ENCODE measurements around the gene ZNF608. TPM values are rescaled to one million over a fixed set of nuclear protein-coding genes. Genes with fewer than 3 reads are reported as not detected.
A peak's percentile ranks its signal among the peaks of the same experiment; 100 is the strongest.

Gene ZNF608
- total RNA-seq, 1 experiment from 2014 or later, result 12.1 TPM

DNA sequence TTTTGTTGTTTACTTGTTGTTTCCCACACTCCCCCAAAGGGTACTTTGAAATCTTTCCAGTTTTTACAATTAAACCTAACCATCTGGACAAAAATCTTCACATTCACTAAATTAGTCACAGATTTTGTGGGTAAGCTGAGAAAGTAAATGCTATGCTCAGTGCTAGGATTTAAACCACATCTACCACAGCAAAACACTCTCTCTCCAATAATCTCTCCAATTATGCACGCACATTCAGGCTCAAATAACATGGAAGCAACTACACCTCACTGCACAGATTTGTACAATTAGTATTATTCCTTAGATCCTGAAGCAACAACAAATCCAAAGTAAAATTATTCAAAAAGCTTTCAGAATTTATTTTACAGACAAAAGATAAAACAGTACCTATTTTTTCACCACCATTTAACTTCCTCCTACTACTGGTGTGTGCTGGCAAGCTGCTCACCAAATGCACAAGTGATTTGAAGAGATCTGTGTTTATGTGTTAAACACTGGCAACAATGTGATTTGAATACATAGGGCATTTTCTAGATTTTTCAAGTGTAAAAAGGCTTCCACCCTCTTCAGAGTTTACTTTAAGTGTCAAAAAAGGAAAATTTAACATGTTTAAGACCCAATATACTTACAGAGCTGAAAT, 16.6 kb downstream of the ZNF608 start:
- no peak overlapping the region for H3K27ac ChIP-seq (ENCODE audit: low read length)
- no peak for DNase-seq
- no peaks in the 10 kb centered on the region for H4K20me1 ChIP-seq (ENCODE audit: insufficient read depth, low read depth, low read length)
- no peaks in the 10 kb centered on the region for H3K36me3 ChIP-seq (ENCODE audit: insufficient read depth, low read length)
- H3K27me3 ChIP-seq (ENCODE audit: low read length), result no peaks in the 10 kb centered on the region
- H3K4me1 ChIP-seq (ENCODE audit: low read length), result peaks cover 17% of the 10 kb centered on the region
- H3K9me2 ChIP-seq (replicated peaks; ENCODE audit: insufficient read depth, low read length), result no peaks in the 10 kb centered on the region
- H3K4me3 ChIP-seq (ENCODE audit: low read length), result no peak overlapping the region
- H3K4me2 ChIP-seq (ENCODE audit: low read depth, low read length, poor library complexity, severe bottlenecking), result no peak overlapping the region
- no peaks in the 10 kb centered on the region for H3K9me3 ChIP-seq (ENCODE audit: low read length)
- no peaks in the 10 kb centered on the region for H3K79me2 ChIP-seq (ENCODE audit: low read length)
- H2AFZ ChIP-seq (ENCODE audit: low read length), result no peak overlapping the region
- no peak overlapping the region for H3K9ac ChIP-seq (ENCODE audit: low read length)

DNA sequence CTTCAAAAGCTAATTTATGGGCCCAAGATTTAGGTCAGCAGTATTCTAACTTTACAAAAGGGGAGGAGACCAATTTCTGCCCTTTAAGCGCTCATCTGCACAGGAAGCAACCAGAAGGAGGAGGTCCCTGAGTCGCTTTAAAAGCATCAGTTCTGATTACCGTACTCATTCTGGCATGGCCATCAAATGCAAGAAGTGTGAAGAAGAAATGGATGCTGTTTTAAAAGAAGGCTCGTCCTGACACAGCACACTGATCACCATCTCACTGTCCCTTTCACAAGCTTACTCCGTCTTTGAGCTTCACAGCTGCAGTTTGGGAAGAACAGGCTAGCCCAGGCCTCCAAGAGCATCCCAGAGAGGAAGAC, 17.5 kb downstream of the ZNF608 start:
- Histone ChIP-seq H3K9ac (ENCODE audit: low read length) (no peak overlapping the region), H3K4me3 (ENCODE audit: low read length) (no peak overlapping the region), H3K9me3 (ENCODE audit: low read length) (no peaks in the 10 kb centered on the region), H3K4me2 (ENCODE audit: low read depth, low read length, poor library complexity, severe bottlenecking) (no peak overlapping the region), H3K9me2 (replicated peaks; ENCODE audit: insufficient read depth, low read length) (no peaks in the 10 kb centered on the region), H4K20me1 (ENCODE audit: insufficient read depth, low read depth, low read length) (no peaks in the 10 kb centered on the region), H3K79me2 (ENCODE audit: low read length) (no peaks in the 10 kb centered on the region), H3K36me3 (ENCODE audit: insufficient read depth, low read length) (no peaks in the 10 kb centered on the region), H3K27me3 (ENCODE audit: low read length) (no peaks in the 10 kb centered on the region), H3K4me1 (ENCODE audit: low read length) (peaks cover 24% of the 10 kb centered on the region), H2AFZ (ENCODE audit: low read length) (no peak overlapping the region), H3K27ac (ENCODE audit: low read length) (no peak overlapping the region)
- DNase-seq, result no peak

DNA sequence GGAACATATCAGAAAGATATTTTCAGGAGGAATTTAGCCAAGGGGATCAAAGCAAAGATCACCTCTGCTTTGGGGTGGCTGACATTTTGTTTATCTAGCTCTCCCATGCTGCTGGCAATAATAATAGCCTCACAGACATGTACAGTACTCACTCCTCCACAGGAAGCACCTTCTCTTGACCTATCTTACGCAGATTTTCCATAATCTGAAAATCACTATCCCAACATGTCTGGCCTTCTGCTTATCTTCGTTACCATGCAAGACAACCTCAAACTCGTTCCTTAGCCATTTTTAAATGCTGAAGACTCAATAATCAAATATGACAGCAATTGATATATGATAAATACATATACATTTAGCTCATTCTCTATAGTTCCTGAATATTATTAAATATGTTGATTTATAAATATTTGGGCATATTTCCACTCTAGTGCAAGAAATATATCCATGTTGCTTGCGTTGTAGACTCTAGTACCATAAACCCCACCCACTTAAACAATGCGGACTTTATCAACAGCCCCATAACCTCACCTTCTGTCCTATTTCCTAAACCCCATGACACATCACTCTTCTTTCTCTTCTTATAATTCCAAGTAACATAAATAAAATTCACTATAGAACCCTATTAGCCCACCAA, 18.0 kb downstream of the ZNF608 start:
- H3K9me2 ChIP-seq (replicated peaks; ENCODE audit: insufficient read depth, low read length), result no peaks in the 10 kb centered on the region
- no peaks in the 10 kb centered on the region for H3K36me3 ChIP-seq (ENCODE audit: insufficient read depth, low read length)
- H3K4me3 ChIP-seq (ENCODE audit: low read length), result no peak overlapping the region
- peaks cover 26% of the 10 kb centered on the region for H3K4me1 ChIP-seq (ENCODE audit: low read length)
- no peak for DNase-seq
- no peak overlapping the region for H3K27ac ChIP-seq (ENCODE audit: low read length)
- no peak overlapping the region for H2AFZ ChIP-seq (ENCODE audit: low read length)
- H3K4me2 ChIP-seq (ENCODE audit: low read depth, low read length, poor library complexity, severe bottlenecking), result no peak overlapping the region
- H3K9ac ChIP-seq (ENCODE audit: low read length), result no peak overlapping the region
- H4K20me1 ChIP-seq (ENCODE audit: insufficient read depth, low read depth, low read length), result no peaks in the 10 kb centered on the region
- no peaks in the 10 kb centered on the region for H3K27me3 ChIP-seq (ENCODE audit: low read length)
- H3K9me3 ChIP-seq (ENCODE audit: low read length), result no peaks in the 10 kb centered on the region
- H3K79me2 ChIP-seq (ENCODE audit: low read length), result no peaks in the 10 kb centered on the region

DNA sequence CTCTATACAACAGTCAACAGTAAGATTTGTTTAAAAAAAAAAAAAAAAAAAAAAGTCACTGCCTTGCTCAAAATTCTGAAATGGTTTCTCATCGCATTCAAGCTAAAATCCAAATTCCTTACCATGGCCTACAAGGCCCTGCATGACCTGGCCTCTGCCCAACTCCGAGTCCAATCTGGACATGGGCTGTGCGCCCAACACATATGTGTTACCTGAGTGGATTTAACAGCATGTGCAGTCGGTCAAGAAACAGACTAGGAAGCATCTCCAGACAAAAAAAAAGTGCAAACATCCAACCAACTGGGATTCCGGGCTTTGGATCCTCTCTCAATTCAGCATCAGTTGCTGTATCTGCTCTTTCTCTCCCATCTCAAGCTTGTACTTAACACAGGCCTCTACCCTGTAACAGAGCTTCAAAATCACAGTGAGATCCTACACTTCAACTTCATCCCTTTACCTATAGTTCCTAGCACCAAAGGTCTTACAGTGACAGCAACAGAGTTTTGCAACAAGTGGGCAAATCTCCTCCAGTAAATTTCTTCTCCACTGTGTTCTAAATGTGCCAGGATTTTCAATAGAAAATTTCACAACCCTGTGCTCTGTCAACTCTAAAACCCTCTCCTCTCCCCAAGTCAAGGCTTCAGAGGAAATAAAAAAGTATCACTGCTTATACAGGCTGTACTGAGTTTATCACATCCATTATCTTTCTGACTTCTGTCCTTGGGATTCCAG, 19.6 kb downstream of the ZNF608 start:
- no peaks in the 10 kb centered on the region for H3K9me2 ChIP-seq (replicated peaks; ENCODE audit: insufficient read depth, low read length)
- no peaks in the 10 kb centered on the region for H3K9me3 ChIP-seq (ENCODE audit: low read length)
- no peak overlapping the region for H3K9ac ChIP-seq (ENCODE audit: low read length)
- no peaks in the 10 kb centered on the region for H3K27me3 ChIP-seq (ENCODE audit: low read length)
- H3K4me3 ChIP-seq (ENCODE audit: low read length), result no peak overlapping the region
- no peak overlapping the region for H2AFZ ChIP-seq (ENCODE audit: low read length)
- H3K4me2 ChIP-seq (ENCODE audit: low read depth, low read length, poor library complexity, severe bottlenecking), result no peak overlapping the region
- no peaks in the 10 kb centered on the region for H3K79me2 ChIP-seq (ENCODE audit: low read length)
- DNase-seq, result no peak
- no peaks in the 10 kb centered on the region for H4K20me1 ChIP-seq (ENCODE audit: insufficient read depth, low read depth, low read length)
- H3K36me3 ChIP-seq (ENCODE audit: insufficient read depth, low read length), result no peaks in the 10 kb centered on the region
- no peak overlapping the region for H3K27ac ChIP-seq (ENCODE audit: low read length)
- peaks cover 26% of the 10 kb centered on the region for H3K4me1 ChIP-seq (ENCODE audit: low read length)

DNA sequence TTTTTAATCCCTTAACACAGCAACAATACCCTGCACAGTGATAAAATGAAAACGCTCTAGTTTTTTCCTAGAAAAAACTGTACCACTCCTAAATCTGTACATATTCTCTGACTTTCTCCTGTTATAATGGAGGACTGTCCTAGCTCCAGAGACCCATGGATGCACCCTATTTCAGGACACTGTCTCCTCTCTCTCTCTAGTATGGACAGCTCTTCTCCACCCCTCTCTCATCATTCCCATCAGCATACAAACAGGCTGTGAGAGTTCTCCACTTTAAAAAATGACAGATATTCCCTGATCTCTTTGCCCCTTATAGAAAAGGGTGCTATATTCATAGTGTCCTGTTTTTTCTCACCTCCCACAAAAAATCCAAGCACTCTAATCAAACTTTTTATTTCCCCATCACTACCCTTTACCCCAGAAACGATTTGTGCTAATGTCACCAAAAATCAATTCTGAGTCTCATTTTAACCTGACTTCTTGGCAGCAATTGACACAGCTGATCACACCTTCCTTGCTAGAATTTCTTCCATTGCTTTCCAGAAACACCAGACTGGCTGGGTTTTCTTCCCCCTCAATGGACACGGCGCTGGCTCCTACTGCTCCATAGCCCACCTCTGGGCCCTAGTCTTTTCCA, 20.7 kb downstream of the ZNF608 start:
- H3K4me3 ChIP-seq (ENCODE audit: low read length), result no peak overlapping the region
- no peaks in the 10 kb centered on the region for H3K9me2 ChIP-seq (replicated peaks; ENCODE audit: insufficient read depth, low read length)
- peaks cover 26% of the 10 kb centered on the region for H3K4me1 ChIP-seq (ENCODE audit: low read length)
- H4K20me1 ChIP-seq (ENCODE audit: insufficient read depth, low read depth, low read length), result no peaks in the 10 kb centered on the region
- peak overlapping the region; percentile 70 for H3K4me2 ChIP-seq (ENCODE audit: low read depth, low read length, poor library complexity, severe bottlenecking)
- H3K36me3 ChIP-seq (ENCODE audit: insufficient read depth, low read length), result no peaks in the 10 kb centered on the region
- no peak overlapping the region for H3K27ac ChIP-seq (ENCODE audit: low read length)
- no peaks in the 10 kb centered on the region for H3K9me3 ChIP-seq (ENCODE audit: low read length)
- no peak overlapping the region for H2AFZ ChIP-seq (ENCODE audit: low read length)
- no peak overlapping the region for H3K9ac ChIP-seq (ENCODE audit: low read length)
- no peaks in the 10 kb centered on the region for H3K79me2 ChIP-seq (ENCODE audit: low read length)
- no peaks in the 10 kb centered on the region for H3K27me3 ChIP-seq (ENCODE audit: low read length)
- DNase-seq, result no peak

DNA sequence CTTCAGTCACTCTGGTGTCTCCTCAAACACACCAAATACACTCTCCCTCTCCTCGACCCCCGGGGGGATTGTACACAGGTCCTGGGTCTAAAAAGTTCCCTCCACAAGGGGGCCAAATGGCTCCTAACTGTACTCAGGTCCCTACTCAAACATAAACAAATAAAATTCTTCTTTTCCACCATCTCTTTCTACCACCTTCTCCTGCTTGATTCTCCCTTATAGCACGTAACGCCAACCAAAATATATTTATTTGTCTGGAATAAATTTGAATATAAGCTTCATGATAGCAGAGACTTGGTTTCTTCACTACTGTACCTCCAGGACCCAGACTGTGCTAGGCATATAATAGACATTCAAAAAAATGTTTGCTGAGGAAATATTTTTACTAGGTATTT, 21.4 kb downstream of the ZNF608 start:
- Histone ChIP-seq H3K79me2 (ENCODE audit: low read length) (no peaks in the 10 kb centered on the region), H3K27ac (ENCODE audit: low read length) (no peak overlapping the region), H2AFZ (ENCODE audit: low read length) (peak overlapping the region; percentile 22; the same call in 1 of the 2 replicates), H3K9me2 (replicated peaks; ENCODE audit: insufficient read depth, low read length) (no peaks in the 10 kb centered on the region), H3K4me3 (ENCODE audit: low read length) (peak overlapping the region; percentile 55), H3K9ac (ENCODE audit: low read length) (peak overlapping the region; percentile 57), H3K9me3 (ENCODE audit: low read length) (no peaks in the 10 kb centered on the region), H3K36me3 (ENCODE audit: insufficient read depth, low read length) (no peaks in the 10 kb centered on the region), H4K20me1 (ENCODE audit: insufficient read depth, low read depth, low read length) (no peaks in the 10 kb centered on the region), H3K4me2 (ENCODE audit: low read depth, low read length, poor library complexity, severe bottlenecking) (peak overlapping the region; percentile 70), H3K4me1 (ENCODE audit: low read length) (peaks cover 27% of the 10 kb centered on the region), H3K27me3 (ENCODE audit: low read length) (no peaks in the 10 kb centered on the region)
- peak; percentile 81 for DNase-seq

DNA sequence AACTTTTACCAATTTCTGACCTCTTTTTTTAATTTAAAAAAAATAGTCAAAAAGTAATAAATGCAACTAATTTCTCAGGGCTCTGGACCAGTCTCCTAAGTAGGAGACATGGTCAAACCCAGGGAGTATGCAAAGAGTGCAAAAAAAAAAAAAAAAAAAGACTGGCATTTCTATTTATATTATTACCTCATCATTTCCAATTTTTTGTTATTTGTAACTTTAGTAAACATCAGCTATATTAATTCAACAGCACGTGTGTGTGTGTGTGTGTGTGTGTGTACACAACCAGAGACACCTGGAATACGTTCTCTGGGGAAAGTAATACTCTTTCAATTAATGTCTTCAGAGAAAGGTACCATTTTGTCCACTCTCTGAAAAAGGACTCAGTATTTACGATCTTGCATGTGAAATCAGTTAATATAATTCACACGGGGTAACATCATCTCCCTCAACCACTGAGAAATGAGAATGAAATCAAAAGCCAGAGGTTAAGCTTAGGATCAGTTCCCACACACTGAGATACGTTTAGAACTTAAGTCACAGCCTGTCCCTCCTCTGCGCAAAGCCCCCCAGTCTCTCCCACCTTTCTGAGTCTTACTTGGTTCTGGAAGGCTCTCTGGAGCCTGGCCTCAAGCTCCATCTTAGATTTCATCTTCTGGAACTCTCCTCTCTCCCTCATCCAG, 21.9 kb downstream of the ZNF608 start:
- H3K4me1 ChIP-seq (ENCODE audit: low read length), result peaks cover 25% of the 10 kb centered on the region
- no peaks in the 10 kb centered on the region for H3K36me3 ChIP-seq (ENCODE audit: insufficient read depth, low read length)
- no peak overlapping the region for H3K27ac ChIP-seq (ENCODE audit: low read length)
- H3K79me2 ChIP-seq (ENCODE audit: low read length), result no peaks in the 10 kb centered on the region
- H2AFZ ChIP-seq (ENCODE audit: low read length), result peak overlapping the region; percentile 22; the same call in 1 of the 2 replicates
- DNase-seq, result no peak
- H3K9me3 ChIP-seq (ENCODE audit: low read length), result no peaks in the 10 kb centered on the region
- H4K20me1 ChIP-seq (ENCODE audit: insufficient read depth, low read depth, low read length), result no peaks in the 10 kb centered on the region
- no peaks in the 10 kb centered on the region for H3K27me3 ChIP-seq (ENCODE audit: low read length)
- no peaks in the 10 kb centered on the region for H3K9me2 ChIP-seq (replicated peaks; ENCODE audit: insufficient read depth, low read length)
- H3K4me3 ChIP-seq (ENCODE audit: low read length), result peak overlapping the region; percentile 55
- H3K9ac ChIP-seq (ENCODE audit: low read length), result peak overlapping the region; percentile 57
- H3K4me2 ChIP-seq (ENCODE audit: low read depth, low read length, poor library complexity, severe bottlenecking), result peak overlapping the region; percentile 70
